GM12801 (cell line): ENCODE data around the gene ASIC1.

Source experiments
- CTCF ChIP-seq: IDR thresholded peaks from one replicate; pipeline ENCODE4 v1.5.1; 2011; ENCODE audit warnings: control low read depth; ENCODE audit not compliant: insufficient read length; ENCODE audit errors: extremely low read depth

ASIC1 gene

GRCh38 chr12:50073206-50073605, 15.8 kb downstream of the ASIC1 start:
- no peak for TF ChIP-seq CTCF

- TF ChIP-seq CTCF, result no peak
Measured at GRCh38 chr12:50073712-50074111, 16.3 kb downstream of the ASIC1 start.

- TF ChIP-seq CTCF, result no peak
Measured at GRCh38 chr12:50074936-50075807, 17.8 kb downstream of the ASIC1 start.

- TF ChIP-seq CTCF, result no peak
Measured at GRCh38 chr12:50075808-50076170, 18.4 kb downstream of the ASIC1 start.

- no peak for TF ChIP-seq CTCF
Measured at GRCh38 chr12:50077099-50077498, 19.7 kb downstream of the ASIC1 start.

- TF ChIP-seq CTCF, result no peak
Measured at GRCh38 chr12:50078281-50078680, 20.9 kb downstream of the ASIC1 start.

GRCh38 chr12:50079771-50080170, 22.4 kb downstream of the ASIC1 start:
- TF ChIP-seq CTCF, result no peak
